ENCODE data around the gene ALS2. TPM values are rescaled to one million over a fixed set of nuclear protein-coding genes. Genes with fewer than 3 reads are reported as not detected.

The ALS2 gene
- total RNA-seq, 1 donor from 2014 or later = 41.0 TPM

- H3K4me3 Mint-ChIP-seq = no peak overlapping the region
- no peaks in the 10 kb centered on the region for H3K79me2 ChIP-seq (ENCODE audit: low read depth)
- no peak overlapping the region for H3K4me2 ChIP-seq
- DNase-seq (ENCODE audit: low spot score) = no peak
- H3K9me3 Mint-ChIP-seq = no peaks in the 10 kb centered on the region
- H3K27ac ChIP-seq = no peak overlapping the region
- TF ChIP-seq EZH2phosphoT487 (IDR thresholded peaks at IDR 0.05) = no peak
- no peak for TF ChIP-seq CTCF (IDR thresholded peaks at IDR 0.05)
- no peak for TF ChIP-seq EZH2 (IDR thresholded peaks at IDR 0.05)
- H3K9ac ChIP-seq = no peak overlapping the region
- no peaks in the 10 kb centered on the region for H3K27me3 ChIP-seq
- no peaks in the 10 kb centered on the region for H3K4me1 ChIP-seq
- H3K36me3 ChIP-seq = no peaks in the 10 kb centered on the region
- H3K4me3 ChIP-seq = no peak overlapping the region
- H3K27ac Mint-ChIP-seq = no peak overlapping the region
- no peaks in the 10 kb centered on the region for H3K9me3 ChIP-seq (ENCODE audit: low read depth)
- H3K4me1 Mint-ChIP-seq = no peaks in the 10 kb centered on the region
- no peaks in the 10 kb centered on the region for H3F3A ChIP-seq (ENCODE audit: low read depth)
- no peaks in the 10 kb centered on the region for H4K20me1 ChIP-seq (ENCODE audit: low read depth)
- H2AFZ ChIP-seq (replicated peaks) = no peak overlapping the region
- H3K36me3 Mint-ChIP-seq = peaks cover 8% of the 10 kb centered on the region
- no peaks in the 10 kb centered on the region for H3K27me3 Mint-ChIP-seq (ENCODE audit: insufficient read depth, low read depth)
These were observed 29.2 kb downstream of the ALS2 start for GRCh38 chr2:201751566-201751965.

DNA sequence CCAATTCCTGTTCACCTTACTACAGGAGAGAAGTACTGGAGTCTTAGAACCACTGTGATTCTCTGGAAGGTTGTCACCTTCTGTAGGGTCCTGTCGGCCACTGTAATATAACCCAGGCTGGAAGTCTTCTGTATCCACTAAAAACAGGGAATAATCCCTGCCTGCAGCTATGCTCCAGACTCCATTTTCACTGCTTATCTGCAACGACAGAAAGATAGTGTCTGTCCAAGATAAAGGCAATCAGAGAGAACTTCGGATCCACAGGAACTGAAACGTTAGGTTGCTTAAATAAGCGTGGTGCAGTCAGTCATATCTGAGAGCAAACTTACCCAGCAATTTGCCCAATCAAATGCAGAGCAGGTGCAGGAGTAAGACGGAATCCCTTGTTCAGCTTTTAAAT lies 34.2 kb downstream of the ALS2 start:
- Mint-ChIP-seq H3K36me3 (peaks cover 13% of the 10 kb centered on the region), H3K27me3 (ENCODE audit: insufficient read depth, low read depth) (no peaks in the 10 kb centered on the region), H3K27ac (no peak overlapping the region), H3K4me1 (no peaks in the 10 kb centered on the region), H3K9me3 (no peaks in the 10 kb centered on the region), H3K4me3 (no peak overlapping the region)
- no peak overlapping the region for H3K9ac ChIP-seq
- H3K4me3 ChIP-seq = no peak overlapping the region
- no peaks in the 10 kb centered on the region for H3K36me3 ChIP-seq
- H3K27me3 ChIP-seq = no peaks in the 10 kb centered on the region
- DNase-seq (ENCODE audit: low spot score) = no peak
- H3K4me2 ChIP-seq = no peak overlapping the region
- H3K79me2 ChIP-seq (ENCODE audit: low read depth) = no peaks in the 10 kb centered on the region
- no peak overlapping the region for H3K27ac ChIP-seq
- no peaks in the 10 kb centered on the region for H4K20me1 ChIP-seq (ENCODE audit: low read depth)
- H2AFZ ChIP-seq (replicated peaks) = no peak overlapping the region
- TF ChIP-seq EZH2 (IDR thresholded peaks at IDR 0.05) (no peak), EZH2phosphoT487 (IDR thresholded peaks at IDR 0.05) (no peak), CTCF (IDR thresholded peaks at IDR 0.05) (no peak)
- peaks cover 11% of the 10 kb centered on the region for H3F3A ChIP-seq (ENCODE audit: low read depth)
- H3K4me1 ChIP-seq = peaks cover 9% of the 10 kb centered on the region
- no peaks in the 10 kb centered on the region for H3K9me3 ChIP-seq (ENCODE audit: low read depth)

GRCh38 chr2:201735486-201735885 lies 45.2 kb downstream of the ALS2 start:
- Histone ChIP-seq H3K27ac (no peak overlapping the region), H3K9ac (no peak overlapping the region), H2AFZ (replicated peaks) (no peak overlapping the region), H3K4me1 (no peaks in the 10 kb centered on the region), H3K36me3 (peaks cover 15% of the 10 kb centered on the region), H3K9me3 (ENCODE audit: low read depth) (no peaks in the 10 kb centered on the region), H3K79me2 (ENCODE audit: low read depth) (no peaks in the 10 kb centered on the region), H3K4me3 (no peak overlapping the region), H3F3A (ENCODE audit: low read depth) (no peaks in the 10 kb centered on the region), H3K27me3 (no peaks in the 10 kb centered on the region), H3K4me2 (no peak overlapping the region), H4K20me1 (ENCODE audit: low read depth) (no peaks in the 10 kb centered on the region)
- no peak overlapping the region for H3K4me3 Mint-ChIP-seq
- no peak overlapping the region for H3K27ac Mint-ChIP-seq
- no peak for TF ChIP-seq CTCF (IDR thresholded peaks at IDR 0.05)
- no peak for TF ChIP-seq EZH2 (IDR thresholded peaks at IDR 0.05)
- no peak for TF ChIP-seq EZH2phosphoT487 (IDR thresholded peaks at IDR 0.05)
- H3K27me3 Mint-ChIP-seq (ENCODE audit: insufficient read depth, low read depth) = no peaks in the 10 kb centered on the region
- H3K4me1 Mint-ChIP-seq = no peaks in the 10 kb centered on the region
- H3K9me3 Mint-ChIP-seq = peaks cover 9% of the 10 kb centered on the region
- DNase-seq (ENCODE audit: low spot score) = no peak
- peaks cover 29% of the 10 kb centered on the region for H3K36me3 Mint-ChIP-seq

All from neural progenitor cell (in vitro differentiated cells).